ENCODE data around the gene SLCO6A1. TPM values are rescaled to one million over a fixed set of nuclear protein-coding genes. Genes with fewer than 3 reads are reported as not detected.

Gene SLCO6A1
- total RNA-seq, 5 donors from 2014 or later (not counting 1 experiment from before 2014, with no cell fraction given): not detected

DNA sequence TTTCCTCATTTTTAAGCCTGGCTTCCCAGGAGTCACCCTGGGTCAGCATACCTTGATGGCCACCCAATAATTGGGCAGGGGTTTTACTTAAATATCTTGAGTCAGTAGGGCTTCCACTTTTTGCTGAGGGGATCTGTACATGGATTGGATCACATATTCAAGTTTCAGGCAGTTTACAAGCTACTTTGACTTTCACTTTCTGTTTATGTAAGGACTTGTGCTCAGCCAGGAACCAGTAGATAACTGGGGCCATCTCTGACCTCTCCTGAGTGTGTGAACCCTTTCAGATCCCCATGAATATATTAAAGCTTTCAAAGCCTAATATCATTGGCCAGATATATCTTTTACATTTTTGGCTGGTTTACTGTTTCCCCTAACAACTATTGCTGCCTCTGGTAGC is 45.1 kb downstream of the SLCO6A1 start:
- POLR2A ChIA-PET: no interaction called here
- Mint-ChIP-seq H3K27me3 (no peaks in the 10 kb centered on the region), H3K4me3 (peak overlapping the region in 2 of 3 donors; percentile 17 to 18), H3K9me3 (peaks cover 0 to 4% (median 0%) of the 10 kb centered on the region in 3 donors), H3K36me3 (no peaks in the 10 kb centered on the region), H3K27ac (no peak overlapping the region), H3K4me1 (peaks cover 0 to 2% (median 0%) of the 10 kb centered on the region in 3 donors)
- Histone ChIP-seq H3K9me3 (no peaks in the 10 kb centered on the region), H3K4me1 (ENCODE audit: control insufficient read depth in 1 of 2, extremely low read depth in 1 of 2, insufficient read depth in 2 of 2, low read length in 2 of 2) (no peaks in the 10 kb centered on the region), H3K27me3 (replicated peaks in 1 of 2; ENCODE audit: control insufficient read depth in 2 of 2, extremely low read depth in 1 of 2, insufficient read depth in 2 of 2, low read length in 1 of 2) (peaks cover 0 to 4% of the 10 kb centered on the region in 2 experiments), H3K27ac (ENCODE audit: low read length) (no peak overlapping the region), H3K36me3 (ENCODE audit: control insufficient read depth in 2 of 2, extremely low read depth in 1 of 2, insufficient read depth in 1 of 2, low read length in 1 of 2) (no peaks in the 10 kb centered on the region), H3K4me3 (ENCODE audit: control insufficient read depth in 1 of 2, extremely low read depth in 1 of 2, low read length in 1 of 2) (no peak overlapping the region)
- CTCF ChIA-PET: interaction anchor here in 1 of 2 donors (0.5 kb wide), 1 partner anchor 1019 kb away, joined by 3 read pairs; no protein-coding TSS in a partner anchor
- DNase-seq (no peak), ATAC-seq (replicated peaks in 1 of 4) (no peak)

DNA sequence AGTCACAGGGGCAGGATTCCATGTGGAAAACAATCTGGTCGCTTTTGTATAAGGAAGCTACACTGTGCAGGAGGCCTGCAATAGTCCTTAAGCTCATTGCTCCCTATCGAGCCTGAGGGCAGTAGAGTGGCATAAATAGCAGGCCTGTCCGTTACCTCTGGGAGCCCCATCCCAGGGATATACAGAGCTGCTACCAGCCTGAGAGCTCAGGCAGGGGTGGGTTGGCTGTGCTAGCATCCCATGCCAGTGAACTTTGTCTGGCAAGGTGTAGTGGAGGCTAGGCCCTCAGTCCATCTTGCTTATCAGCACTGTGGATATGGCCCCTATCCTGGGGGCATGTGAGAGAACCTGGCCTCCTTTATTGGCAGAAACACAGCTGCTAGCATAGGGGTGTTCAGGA is 47.7 kb downstream of the SLCO6A1 start:
- POLR2A ChIA-PET: no interaction called here
- H3K36me3 Mint-ChIP-seq: no peaks in the 10 kb centered on the region
- no peak overlapping the region for H3K27ac Mint-ChIP-seq
- CTCF ChIA-PET: interaction anchor here in 1 of 2 donors (0.8 kb wide), 1 partner anchor 14 kb away, joined by 4 read pairs; no protein-coding TSS in a partner anchor
- Histone ChIP-seq H3K9me3 (no peaks in the 10 kb centered on the region), H3K27ac (ENCODE audit: low read length) (no peak overlapping the region), H3K27me3 (replicated peaks in 1 of 2; ENCODE audit: control insufficient read depth in 2 of 2, extremely low read depth in 1 of 2, insufficient read depth in 2 of 2, low read length in 1 of 2) (peaks cover 0 to 4% of the 10 kb centered on the region in 2 experiments), H3K4me3 (ENCODE audit: control insufficient read depth in 1 of 2, extremely low read depth in 1 of 2, low read length in 1 of 2) (no peak overlapping the region), H3K4me1 (ENCODE audit: control insufficient read depth in 1 of 2, extremely low read depth in 1 of 2, insufficient read depth in 2 of 2, low read length in 2 of 2) (no peaks in the 10 kb centered on the region), H3K36me3 (ENCODE audit: control insufficient read depth in 2 of 2, extremely low read depth in 1 of 2, insufficient read depth in 1 of 2, low read length in 1 of 2) (no peaks in the 10 kb centered on the region)
- peaks cover 0 to 8% (median 4%) of the 10 kb centered on the region in 3 donors for H3K9me3 Mint-ChIP-seq
- H3K4me3 Mint-ChIP-seq: no peak overlapping the region
- 67% methylated on average over 3 of the region's 3 CpGs for WGBS (ENCODE audit: insufficient coverage)
- peaks cover 0 to 2% (median 0%) of the 10 kb centered on the region in 3 donors for H3K4me1 Mint-ChIP-seq
- ATAC-seq (replicated peaks in 1 of 4): no peak
- DNase-seq: no peak
- no peaks in the 10 kb centered on the region for H3K27me3 Mint-ChIP-seq

GRCh38 chr5:102450313-102450990 is 48.3 kb downstream of the SLCO6A1 start:
- CTCF ChIA-PET: no interaction called here
- no peak overlapping the region for H3K27ac Mint-ChIP-seq
- H3K9me3 Mint-ChIP-seq: peaks cover 0 to 8% (median 4%) of the 10 kb centered on the region in 3 donors
- H3K36me3 ChIP-seq (ENCODE audit: control insufficient read depth in 2 of 2, extremely low read depth in 1 of 2, insufficient read depth in 1 of 2, low read length in 1 of 2): no peaks in the 10 kb centered on the region
- no peak overlapping the region for H3K4me3 Mint-ChIP-seq
- H3K27ac ChIP-seq (ENCODE audit: low read length): no peak overlapping the region
- H3K9me3 ChIP-seq: no peaks in the 10 kb centered on the region
- peaks cover 0 to 4% of the 10 kb centered on the region in 2 experiments for H3K27me3 ChIP-seq (replicated peaks in 1 of 2; ENCODE audit: control insufficient read depth in 2 of 2, extremely low read depth in 1 of 2, insufficient read depth in 2 of 2, low read length in 1 of 2)
- H3K4me1 Mint-ChIP-seq: peaks cover 0 to 2% (median 0%) of the 10 kb centered on the region in 3 donors
- POLR2A ChIA-PET: no interaction called here
- DNase-seq (no peak), ATAC-seq (replicated peaks in 1 of 4) (no peak)
- WGBS (ENCODE audit: insufficient coverage): 81% methylated on average over 3 of the region's 5 CpGs
- H3K4me3 ChIP-seq (ENCODE audit: control insufficient read depth in 1 of 2, extremely low read depth in 1 of 2, low read length in 1 of 2): no peak overlapping the region
- H3K27me3 Mint-ChIP-seq: no peaks in the 10 kb centered on the region
- no peaks in the 10 kb centered on the region for H3K36me3 Mint-ChIP-seq
- H3K4me1 ChIP-seq (ENCODE audit: control insufficient read depth in 1 of 2, extremely low read depth in 1 of 2, insufficient read depth in 2 of 2, low read length in 2 of 2): no peaks in the 10 kb centered on the region

DNA sequence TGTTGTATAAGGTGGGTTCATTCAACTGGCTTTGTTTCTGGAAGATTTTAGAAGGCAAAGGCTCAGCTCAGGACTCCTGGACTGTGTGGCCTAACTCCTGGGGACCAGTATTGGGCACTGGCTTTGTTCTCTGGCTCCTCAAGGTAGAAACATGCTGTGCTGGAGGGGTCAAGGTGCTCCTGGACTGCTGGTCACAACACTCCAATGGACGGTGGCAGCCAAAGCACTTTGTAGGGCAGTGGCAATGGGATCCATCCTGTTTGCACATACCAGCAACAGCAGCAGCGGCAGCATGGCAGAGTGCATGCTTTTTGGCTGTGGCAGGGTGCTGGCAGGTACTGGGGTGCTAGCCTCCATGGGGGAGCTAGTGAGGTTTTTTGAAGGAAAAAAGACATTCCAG is 65.3 kb downstream of the SLCO6A1 start:
- Histone ChIP-seq H3K4me3 (ENCODE audit: control insufficient read depth in 1 of 2, extremely low read depth in 1 of 2, low read length in 1 of 2) (no peak overlapping the region), H3K4me1 (ENCODE audit: control insufficient read depth in 1 of 2, extremely low read depth in 1 of 2, insufficient read depth in 2 of 2, low read length in 2 of 2) (no peaks in the 10 kb centered on the region), H3K27me3 (replicated peaks in 1 of 2; ENCODE audit: control insufficient read depth in 2 of 2, extremely low read depth in 1 of 2, insufficient read depth in 2 of 2, low read length in 1 of 2) (peaks cover 0 to 3% of the 10 kb centered on the region in 2 experiments), H3K27ac (ENCODE audit: low read length) (no peak overlapping the region), H3K36me3 (ENCODE audit: control insufficient read depth in 2 of 2, extremely low read depth in 1 of 2, insufficient read depth in 1 of 2, low read length in 1 of 2) (no peaks in the 10 kb centered on the region), H3K9me3 (no peaks in the 10 kb centered on the region)
- ATAC-seq (replicated peaks in 1 of 4) (no peak), DNase-seq (no peak)
- ChIA-PET CTCF (no interaction called here), POLR2A (no interaction called here)
- no peaks in the 10 kb centered on the region for H3K36me3 Mint-ChIP-seq
- H3K9me3 Mint-ChIP-seq: peaks cover 4 to 11% (median 11%) of the 10 kb centered on the region in 3 donors
- no peaks in the 10 kb centered on the region for H3K27me3 Mint-ChIP-seq
- 92% methylated on average over 2 of the region's 2 CpGs for WGBS (ENCODE audit: insufficient coverage)
- no peak overlapping the region for H3K27ac Mint-ChIP-seq
- H3K4me3 Mint-ChIP-seq: no peak overlapping the region
- no peaks in the 10 kb centered on the region for H3K4me1 Mint-ChIP-seq

DNA sequence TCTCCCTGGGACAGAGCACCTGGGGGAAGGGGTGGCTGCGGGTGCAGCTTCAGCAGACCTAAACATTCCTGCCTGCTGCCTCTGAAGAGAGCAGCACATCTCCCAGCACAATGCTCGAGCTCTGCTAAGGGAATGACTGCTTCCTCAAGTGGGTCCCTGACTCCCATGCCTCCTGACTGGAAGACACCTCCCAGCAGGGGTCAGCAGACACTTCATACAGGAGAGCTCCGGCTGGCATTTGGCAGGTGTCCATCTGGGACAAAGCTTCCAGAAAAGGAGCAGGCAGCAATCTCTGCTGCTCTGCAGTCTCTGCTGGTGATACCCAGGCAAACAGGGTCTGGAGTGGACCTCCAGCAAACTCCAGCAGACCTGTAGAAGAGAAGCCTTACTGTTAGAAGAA is 77.2 kb downstream of the SLCO6A1 start:
- DNase-seq (no peak), ATAC-seq (replicated peaks in 1 of 4) (no peak)
- no peak overlapping the region for H3K4me3 Mint-ChIP-seq
- no peaks in the 10 kb centered on the region for H3K27me3 Mint-ChIP-seq
- H3K36me3 Mint-ChIP-seq: no peaks in the 10 kb centered on the region
- no peak overlapping the region for H3K27ac Mint-ChIP-seq
- Histone ChIP-seq H3K9me3 (no peaks in the 10 kb centered on the region), H3K36me3 (ENCODE audit: control insufficient read depth in 2 of 2, extremely low read depth in 1 of 2, insufficient read depth in 1 of 2, low read length in 1 of 2) (no peaks in the 10 kb centered on the region), H3K4me3 (ENCODE audit: control insufficient read depth in 1 of 2, extremely low read depth in 1 of 2, low read length in 1 of 2) (no peak overlapping the region), H3K27me3 (replicated peaks in 1 of 2; ENCODE audit: control insufficient read depth in 2 of 2, extremely low read depth in 1 of 2, insufficient read depth in 2 of 2, low read length in 1 of 2) (peaks cover 0 to 11% of the 10 kb centered on the region in 2 experiments), H3K27ac (ENCODE audit: low read length) (no peak overlapping the region), H3K4me1 (ENCODE audit: control insufficient read depth in 1 of 2, extremely low read depth in 1 of 2, insufficient read depth in 2 of 2, low read length in 2 of 2) (no peaks in the 10 kb centered on the region)
- CTCF ChIA-PET: interaction anchor here in 1 of 2 donors (0.6 kb wide), 1 partner anchor 1250 kb away, joined by 3 read pairs; no protein-coding TSS in a partner anchor
- peaks cover under 1 to 14% (median 9%) of the 10 kb centered on the region in 3 donors for H3K9me3 Mint-ChIP-seq
- no peaks in the 10 kb centered on the region for H3K4me1 Mint-ChIP-seq
- POLR2A ChIA-PET: interaction anchor here in 1 of 2 donors (0.6 kb wide), 1 partner anchor 233 kb away, joined by 5 read pairs; no protein-coding TSS in a partner anchor
- 46% methylated on average over 2 of the region's 3 CpGs for WGBS (ENCODE audit: insufficient coverage)

- H3K27ac Mint-ChIP-seq: no peak overlapping the region
Observed at GRCh38 chr5:102418531-102418930, 80.3 kb downstream of the SLCO6A1 start.

More at GRCh38 chr5:102418531-102418930, 80.3 kb downstream of the SLCO6A1 start:
- DNase-seq: no peak
- POLR2A ChIA-PET: no interaction called here
- H3K27me3 Mint-ChIP-seq: no peaks in the 10 kb centered on the region
- no peaks in the 10 kb centered on the region for H3K36me3 ChIP-seq (ENCODE audit: control insufficient read depth in 2 of 2, extremely low read depth in 1 of 2, insufficient read depth in 1 of 2, low read length in 1 of 2)
- H3K4me1 ChIP-seq (ENCODE audit: control insufficient read depth in 1 of 2, extremely low read depth in 1 of 2, insufficient read depth in 2 of 2, low read length in 2 of 2): no peaks in the 10 kb centered on the region
- H3K27me3 ChIP-seq (replicated peaks in 1 of 2; ENCODE audit: control insufficient read depth in 2 of 2, extremely low read depth in 1 of 2, insufficient read depth in 2 of 2, low read length in 1 of 2): peaks cover 0 to 11% of the 10 kb centered on the region in 2 experiments
- H3K9me3 Mint-ChIP-seq: peaks cover 0 to 3% (median under 1%) of the 10 kb centered on the region in 3 donors
- no peak overlapping the region for H3K27ac ChIP-seq (ENCODE audit: low read length)
- no peaks in the 10 kb centered on the region for H3K9me3 ChIP-seq
- H3K4me3 Mint-ChIP-seq: no peak overlapping the region
- WGBS (ENCODE audit: insufficient coverage): no CpG with 5 or more reads among the region's 1 CpG
- no peak for ATAC-seq (replicated peaks in 1 of 4)
- CTCF ChIA-PET: interaction anchor here in 1 of 2 donors (0.7 kb wide), 1 partner anchor 48 kb away, joined by 3 read pairs; no protein-coding TSS in a partner anchor
- H3K4me3 ChIP-seq (ENCODE audit: control insufficient read depth in 1 of 2, extremely low read depth in 1 of 2, low read length in 1 of 2): no peak overlapping the region
- H3K36me3 Mint-ChIP-seq: no peaks in the 10 kb centered on the region
- no peaks in the 10 kb centered on the region for H3K4me1 Mint-ChIP-seq
